GM23338 (cell line): ENCODE measurements around the gene TGIF2. TPM values are rescaled to one million over a fixed set of nuclear protein-coding genes. Genes with fewer than 3 reads are reported as not detected.

Experiments used
- ATAC-seq: fragments of 200-7000 bp; cut with Tn5 transposase; 3 replicates; pipeline ENCODE4 v1.9.1; 2020
- DNase-seq: peaks from one replicate; pipeline ENCODE4 v3.0.0-alpha.2; 2015; ENCODE audit warnings: low spot score
- H2AFZ ChIP-seq: fragments of 200-600 bp; sonication (generic); 2 replicates; pipeline ENCODE4 v1.8.0; 2016; ENCODE audit warnings: antibody characterized with exemption, mild to moderate bottlenecking, moderate library complexity
- H3F3A ChIP-seq: fragments of 200-600 bp; sonication (generic); replicated peaks from 2 replicates; pipeline ENCODE4 v1.8.0; 2017; ENCODE audit warnings: antibody characterized with exemption, mixed run types, low read depth
- H3K27ac ChIP-seq: fragments of 200-600 bp; sonication (generic); 2 replicates; pipeline ENCODE4 v1.6.1; 2016; ENCODE audit warnings: low read depth
- H3K27me3 ChIP-seq: fragments of 200-600 bp; sonication (generic); 2 replicates; pipeline ENCODE4 v1.8.0; 2016; ENCODE audit warnings: mild to moderate bottlenecking, mixed run types, moderate library complexity; ENCODE audit not compliant: insufficient read depth
- H3K36me3 ChIP-seq: fragments of 200-600 bp; sonication (generic); 2 replicates; pipeline ENCODE4 v1.8.0; 2016; ENCODE audit warnings: mild to moderate bottlenecking; ENCODE audit not compliant: insufficient read depth
- H3K4me1 ChIP-seq: fragments of 200-600 bp; sonication (generic); 2 replicates; pipeline ENCODE4 v1.8.0; 2016; ENCODE audit warnings: mild to moderate bottlenecking, moderate library complexity; ENCODE audit not compliant: insufficient read depth
- H3K4me2 ChIP-seq: fragments of 200-600 bp; sonication (generic); 2 replicates; pipeline ENCODE4 v1.7.1; 2017; ENCODE audit warnings: mixed run types
- H3K4me3 ChIP-seq: fragments of 200-600 bp; sonication (generic); 2 replicates; pipeline ENCODE4 v1.6.1; 2016; ENCODE audit warnings: mixed run types
- H3K79me2 ChIP-seq: fragments of 200-600 bp; sonication (generic); replicated peaks from 2 replicates; pipeline ENCODE4 v1.8.0; 2017; ENCODE audit warnings: mild to moderate bottlenecking; ENCODE audit not compliant: insufficient read depth
- H3K9me2 ChIP-seq: fragments of 200-600 bp; sonication (generic); 2 replicates; pipeline ENCODE4 v1.8.0; 2017; ENCODE audit not compliant: insufficient read depth
- H4K20me1 ChIP-seq: fragments of 200-600 bp; sonication (generic); replicated peaks from 2 replicates; pipeline ENCODE4 v1.8.0; 2017; ENCODE audit warnings: mild to moderate bottlenecking; ENCODE audit not compliant: insufficient read depth
- H3K27ac Mint-ChIP-seq: 2 replicates; pipeline ENCODE4 v1.8.0; 2020; ENCODE audit warnings: inconsistent platforms, mild to moderate bottlenecking, moderate library complexity, mixed read lengths
- H3K27me3 Mint-ChIP-seq: 3 replicates; pipeline ENCODE4 v1.8.0; 2022; ENCODE audit warnings: low read depth, mild to moderate bottlenecking, moderate library complexity, mixed read lengths, inconsistent platforms; ENCODE audit not compliant: insufficient read depth, poor library complexity
- H3K36me3 Mint-ChIP-seq: 3 replicates; pipeline ENCODE4 v1.8.0; 2021; ENCODE audit warnings: low read depth, mild to moderate bottlenecking, inconsistent platforms, moderate library complexity, mixed read lengths
- H3K4me1 Mint-ChIP-seq: 3 replicates; pipeline ENCODE4 v1.8.0; 2020; ENCODE audit warnings: mild to moderate bottlenecking, inconsistent platforms, mixed read lengths
- H3K4me3 Mint-ChIP-seq: 3 replicates; pipeline ENCODE4 v1.8.0; 2021; ENCODE audit warnings: moderate library complexity, mild to moderate bottlenecking, inconsistent platforms, mixed read lengths
- H3K9me3 Mint-ChIP-seq: 3 replicates; pipeline ENCODE4 v1.8.0; 2020; ENCODE audit warnings: moderate library complexity, mild to moderate bottlenecking, inconsistent platforms, mixed read lengths
- CREB1 ChIP-seq: fragments of 250-450 bp; sonication (Bioruptor Pico); IDR thresholded peaks from 2 replicates; pipeline ENCODE4 v1.5.0; 2020; ENCODE audit warnings: low read depth, mild to moderate bottlenecking, moderate library complexity
- EZH2 ChIP-seq: fragments of 200-600 bp; sonication (generic); IDR thresholded peaks from one replicate; pipeline ENCODE4 v1.8.0; 2017; ENCODE audit warnings: antibody characterized with exemption, mild to moderate bottlenecking, low read depth; ENCODE audit not compliant: unreplicated experiment
- EZH2phosphoT487 ChIP-seq: fragments of 200-600 bp; sonication (generic); IDR thresholded peaks from one replicate; pipeline ENCODE4 v1.8.1; 2018; ENCODE audit warnings: antibody characterized with exemption; ENCODE audit not compliant: unreplicated experiment
- JUNB ChIP-seq: IDR thresholded peaks from one replicate; pipeline ENCODE4 v1.6.1; 2016; ENCODE audit warnings: antibody characterized with exemption; ENCODE audit not compliant: unreplicated experiment
- NANOG ChIP-seq: IDR thresholded peaks from 2 replicates; pipeline ENCODE4 v1.6.1; 2016; ENCODE audit warnings: antibody characterized with exemption, borderline replicate concordance
- POLR2AphosphoS5 ChIP-seq: IDR thresholded peaks from 2 replicates; pipeline ENCODE4 v1.6.1; 2016; ENCODE audit warnings: antibody characterized with exemption, low read depth
- STAT1 ChIP-seq: IDR thresholded peaks from one replicate; pipeline ENCODE4 v1.6.1; 2016; ENCODE audit warnings: antibody characterized with exemption; ENCODE audit not compliant: unreplicated experiment
- ZNF114 ChIP-seq: fragments of 250-450 bp; sonication (Bioruptor Pico); IDR thresholded peaks from 2 replicates; pipeline ENCODE4 v1.5.0; 2020; ENCODE audit warnings: mild to moderate bottlenecking, moderate library complexity
- ZNF331 ChIP-seq: fragments of 250-450 bp; sonication (Bioruptor Pico); IDR thresholded peaks from 2 replicates; pipeline ENCODE4 v1.5.0; 2020; ENCODE audit warnings: low read depth, mild to moderate bottlenecking, moderate library complexity
- polyA plus RNA-seq: library from polyadenylated mRNA; unstranded; fragments of >200 nt; fragmentation: Nextera tagmentation; extraction: Ambion mirVana; gene quantifications from 2 replicates; pipeline ENCODE4 v1.2.1, GENCODE V29; 2016
- total RNA-seq: library from RNA; depleted of rRNA; stranded (reverse); fragments of >200 nt; shearing (Covaris generic); gene quantifications from 2 replicates; pipeline ENCODE4 v1.2.3, GENCODE V29; 2014
- TF ChIP-seq, protein P1 (sequence below): fragments of 250-450 bp; sonication (Bioruptor Pico); IDR thresholded peaks from 2 replicates; pipeline ENCODE4 v1.5.0; 2020; ENCODE audit warnings: mild to moderate bottlenecking, moderate library complexity
- TF ChIP-seq, protein P2 (sequence below): IDR thresholded peaks from 2 replicates; pipeline ENCODE4 v1.6.1; 2016; ENCODE audit warnings: antibody characterized with exemption
- TF ChIP-seq, protein P3 (sequence below): IDR thresholded peaks from one replicate; pipeline ENCODE4 v1.6.1; 2018; ENCODE audit warnings: antibody characterized with exemption; ENCODE audit not compliant: unreplicated experiment
- TF ChIP-seq, protein P4 (sequence below), 2 experiments: fragments of 200-600 bp in 1 of 2; sonication (generic) in 1 of 2; conservative IDR thresholded peaks; 2 replicates each; pipeline versions ENCODE4 v1.5.1 to v1.6.1; 2016 to 2017; ENCODE audit warnings: antibody characterized with exemption in 2 of 2, low read depth in 2 of 2, mild to moderate bottlenecking in 2 of 2, moderate library complexity in 1 of 2

The TGIF2 gene
- total and polyA plus RNA-seq, 2 experiments from 2014 or later, result 47.6 to 63.2 TPM

DNA sequence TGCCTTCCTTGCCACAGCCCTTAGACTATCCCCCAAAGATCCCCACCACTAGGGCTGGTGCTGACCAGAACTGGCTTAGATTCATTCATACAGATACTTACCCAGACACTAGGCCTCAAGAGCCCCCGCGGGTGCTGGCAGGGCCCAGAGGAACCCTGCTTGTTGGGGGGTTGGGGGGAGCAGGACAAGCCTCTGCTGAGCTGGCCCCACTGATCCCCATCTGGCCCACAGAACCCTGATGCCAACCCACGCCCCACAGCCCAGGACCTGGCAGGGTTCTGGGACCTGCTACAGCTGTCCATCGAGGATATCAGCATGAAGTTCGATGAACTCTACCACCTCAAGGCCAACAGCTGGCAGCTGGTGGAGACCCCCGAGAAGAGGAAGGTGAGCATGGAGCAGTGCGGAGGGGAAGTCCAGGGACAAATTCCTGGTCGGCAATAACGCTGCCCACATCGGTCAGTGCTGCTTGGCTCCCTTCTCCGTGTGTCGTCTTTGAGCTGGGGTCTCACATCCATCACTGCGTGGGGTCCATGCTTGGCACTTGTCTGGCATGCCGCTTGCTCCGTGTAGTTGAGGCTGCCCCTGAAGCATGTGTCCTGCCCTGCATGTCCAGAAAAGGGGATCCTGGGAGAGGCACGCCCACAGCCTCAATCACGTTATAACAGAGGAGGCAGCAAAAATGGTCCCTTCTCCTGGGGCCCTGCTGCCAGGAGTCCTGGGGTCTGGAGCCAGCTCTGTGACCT, 47.6 kb upstream of the TGIF2 start:
- Histone ChIP-seq H3K4me1 (no peaks in the 10 kb centered on the region), H3K9me2 (no peaks in the 10 kb centered on the region), H3K36me3 (peaks cover 12% of the 10 kb centered on the region), H3F3A (0 out of 2 replicates have a peak, but pooled peaks cover 8% of the 10 kb centered on the region), H2AFZ (no peak overlapping the region), H3K27me3 (no peaks in the 10 kb centered on the region), H3K4me2 (no peak overlapping the region), H3K79me2 (no peaks in the 10 kb centered on the region), H3K27ac (peak overlapping the region; percentile 32; the same call in 1 of the 2 replicates), H3K4me3 (no peak overlapping the region), H4K20me1 (peaks cover 7% of the 10 kb centered on the region; the same call in 1 of the 2 replicates)
- Mint-ChIP-seq H3K4me1 (no peaks in the 10 kb centered on the region), H3K27ac (peak overlapping the region; percentile 82; the same call in 1 of the 2 replicates), H3K36me3 (peaks cover 39% of the 10 kb centered on the region), H3K27me3 (peaks cover 2% of the 10 kb centered on the region), H3K9me3 (no peaks in the 10 kb centered on the region), H3K4me3 (no peak overlapping the region)
- no peak for DNase-seq
- ATAC-seq, result no peak
- TF ChIP-seq, protein P1, sequence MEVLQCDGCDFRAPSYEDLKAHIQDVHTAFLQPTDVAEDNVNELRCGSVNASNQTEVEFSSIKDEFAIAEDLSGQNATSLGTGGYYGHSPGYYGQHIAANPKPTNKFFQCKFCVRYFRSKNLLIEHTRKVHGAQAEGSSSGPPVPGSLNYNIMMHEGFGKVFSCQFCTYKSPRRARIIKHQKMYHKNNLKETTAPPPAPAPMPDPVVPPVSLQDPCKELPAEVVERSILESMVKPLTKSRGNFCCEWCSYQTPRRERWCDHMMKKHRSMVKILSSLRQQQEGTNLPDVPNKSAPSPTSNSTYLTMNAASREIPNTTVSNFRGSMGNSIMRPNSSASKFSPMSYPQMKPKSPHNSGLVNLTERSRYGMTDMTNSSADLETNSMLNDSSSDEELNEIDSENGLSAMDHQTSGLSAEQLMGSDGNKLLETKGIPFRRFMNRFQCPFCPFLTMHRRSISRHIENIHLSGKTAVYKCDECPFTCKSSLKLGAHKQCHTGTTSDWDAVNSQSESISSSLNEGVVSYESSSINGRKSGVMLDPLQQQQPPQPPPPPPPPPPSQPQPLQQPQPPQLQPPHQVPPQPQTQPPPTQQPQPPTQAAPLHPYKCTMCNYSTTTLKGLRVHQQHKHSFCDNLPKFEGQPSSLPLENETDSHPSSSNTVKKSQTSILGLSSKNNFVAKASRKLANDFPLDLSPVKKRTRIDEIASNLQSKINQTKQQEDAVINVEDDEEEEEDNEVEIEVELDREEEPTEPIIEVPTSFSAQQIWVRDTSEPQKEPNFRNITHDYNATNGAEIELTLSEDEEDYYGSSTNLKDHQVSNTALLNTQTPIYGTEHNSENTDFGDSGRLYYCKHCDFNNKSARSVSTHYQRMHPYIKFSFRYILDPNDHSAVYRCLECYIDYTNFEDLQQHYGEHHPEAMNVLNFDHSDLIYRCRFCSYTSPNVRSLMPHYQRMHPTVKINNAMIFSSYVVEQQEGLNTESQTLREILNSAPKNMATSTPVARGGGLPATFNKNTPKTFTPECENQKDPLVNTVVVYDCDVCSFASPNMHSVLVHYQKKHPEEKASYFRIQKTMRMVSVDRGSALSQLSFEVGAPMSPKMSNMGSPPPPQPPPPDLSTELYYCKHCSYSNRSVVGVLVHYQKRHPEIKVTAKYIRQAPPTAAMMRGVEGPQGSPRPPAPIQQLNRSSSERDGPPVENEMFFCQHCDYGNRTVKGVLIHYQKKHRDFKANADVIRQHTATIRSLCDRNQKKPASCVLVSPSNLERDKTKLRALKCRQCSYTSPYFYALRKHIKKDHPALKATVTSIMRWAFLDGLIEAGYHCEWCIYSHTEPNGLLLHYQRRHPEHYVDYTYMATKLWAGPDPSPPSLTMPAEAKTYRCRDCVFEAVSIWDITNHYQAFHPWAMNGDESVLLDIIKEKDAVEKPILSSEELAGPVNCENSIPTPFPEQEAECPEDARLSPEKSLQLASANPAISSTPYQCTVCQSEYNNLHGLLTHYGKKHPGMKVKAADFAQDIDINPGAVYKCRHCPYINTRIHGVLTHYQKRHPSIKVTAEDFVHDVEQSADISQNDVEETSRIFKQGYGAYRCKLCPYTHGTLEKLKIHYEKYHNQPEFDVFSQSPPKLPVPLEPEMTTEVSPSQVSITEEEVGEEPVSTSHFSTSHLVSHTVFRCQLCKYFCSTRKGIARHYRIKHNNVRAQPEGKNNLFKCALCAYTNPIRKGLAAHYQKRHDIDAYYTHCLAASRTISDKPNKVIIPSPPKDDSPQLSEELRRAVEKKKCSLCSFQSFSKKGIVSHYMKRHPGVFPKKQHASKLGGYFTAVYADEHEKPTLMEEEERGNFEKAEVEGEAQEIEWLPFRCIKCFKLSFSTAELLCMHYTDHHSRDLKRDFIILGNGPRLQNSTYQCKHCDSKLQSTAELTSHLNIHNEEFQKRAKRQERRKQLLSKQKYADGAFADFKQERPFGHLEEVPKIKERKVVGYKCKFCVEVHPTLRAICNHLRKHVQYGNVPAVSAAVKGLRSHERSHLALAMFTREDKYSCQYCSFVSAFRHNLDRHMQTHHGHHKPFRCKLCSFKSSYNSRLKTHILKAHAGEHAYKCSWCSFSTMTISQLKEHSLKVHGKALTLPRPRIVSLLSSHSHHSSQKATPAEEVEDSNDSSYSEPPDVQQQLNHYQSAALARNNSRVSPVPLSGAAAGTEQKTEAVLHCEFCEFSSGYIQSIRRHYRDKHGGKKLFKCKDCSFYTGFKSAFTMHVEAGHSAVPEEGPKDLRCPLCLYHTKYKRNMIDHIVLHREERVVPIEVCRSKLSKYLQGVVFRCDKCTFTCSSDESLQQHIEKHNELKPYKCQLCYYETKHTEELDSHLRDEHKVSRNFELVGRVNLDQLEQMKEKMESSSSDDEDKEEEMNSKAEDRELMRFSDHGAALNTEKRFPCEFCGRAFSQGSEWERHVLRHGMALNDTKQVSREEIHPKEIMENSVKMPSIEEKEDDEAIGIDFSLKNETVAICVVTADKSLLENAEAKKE, result no peak
- TF ChIP-seq POLR2AphosphoS5, result no peak
- TF ChIP-seq NANOG, result no peak
- TF ChIP-seq STAT1, result no peak
- no peak for TF ChIP-seq EZH2
- TF ChIP-seq, protein P2, sequence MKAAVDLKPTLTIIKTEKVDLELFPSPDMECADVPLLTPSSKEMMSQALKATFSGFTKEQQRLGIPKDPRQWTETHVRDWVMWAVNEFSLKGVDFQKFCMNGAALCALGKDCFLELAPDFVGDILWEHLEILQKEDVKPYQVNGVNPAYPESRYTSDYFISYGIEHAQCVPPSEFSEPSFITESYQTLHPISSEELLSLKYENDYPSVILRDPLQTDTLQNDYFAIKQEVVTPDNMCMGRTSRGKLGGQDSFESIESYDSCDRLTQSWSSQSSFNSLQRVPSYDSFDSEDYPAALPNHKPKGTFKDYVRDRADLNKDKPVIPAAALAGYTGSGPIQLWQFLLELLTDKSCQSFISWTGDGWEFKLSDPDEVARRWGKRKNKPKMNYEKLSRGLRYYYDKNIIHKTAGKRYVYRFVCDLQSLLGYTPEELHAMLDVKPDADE, result no peak
- no peak for TF ChIP-seq ZNF114
- TF ChIP-seq JUNB, result no peak
- no peak for TF ChIP-seq CREB1
- TF ChIP-seq, protein P3, sequence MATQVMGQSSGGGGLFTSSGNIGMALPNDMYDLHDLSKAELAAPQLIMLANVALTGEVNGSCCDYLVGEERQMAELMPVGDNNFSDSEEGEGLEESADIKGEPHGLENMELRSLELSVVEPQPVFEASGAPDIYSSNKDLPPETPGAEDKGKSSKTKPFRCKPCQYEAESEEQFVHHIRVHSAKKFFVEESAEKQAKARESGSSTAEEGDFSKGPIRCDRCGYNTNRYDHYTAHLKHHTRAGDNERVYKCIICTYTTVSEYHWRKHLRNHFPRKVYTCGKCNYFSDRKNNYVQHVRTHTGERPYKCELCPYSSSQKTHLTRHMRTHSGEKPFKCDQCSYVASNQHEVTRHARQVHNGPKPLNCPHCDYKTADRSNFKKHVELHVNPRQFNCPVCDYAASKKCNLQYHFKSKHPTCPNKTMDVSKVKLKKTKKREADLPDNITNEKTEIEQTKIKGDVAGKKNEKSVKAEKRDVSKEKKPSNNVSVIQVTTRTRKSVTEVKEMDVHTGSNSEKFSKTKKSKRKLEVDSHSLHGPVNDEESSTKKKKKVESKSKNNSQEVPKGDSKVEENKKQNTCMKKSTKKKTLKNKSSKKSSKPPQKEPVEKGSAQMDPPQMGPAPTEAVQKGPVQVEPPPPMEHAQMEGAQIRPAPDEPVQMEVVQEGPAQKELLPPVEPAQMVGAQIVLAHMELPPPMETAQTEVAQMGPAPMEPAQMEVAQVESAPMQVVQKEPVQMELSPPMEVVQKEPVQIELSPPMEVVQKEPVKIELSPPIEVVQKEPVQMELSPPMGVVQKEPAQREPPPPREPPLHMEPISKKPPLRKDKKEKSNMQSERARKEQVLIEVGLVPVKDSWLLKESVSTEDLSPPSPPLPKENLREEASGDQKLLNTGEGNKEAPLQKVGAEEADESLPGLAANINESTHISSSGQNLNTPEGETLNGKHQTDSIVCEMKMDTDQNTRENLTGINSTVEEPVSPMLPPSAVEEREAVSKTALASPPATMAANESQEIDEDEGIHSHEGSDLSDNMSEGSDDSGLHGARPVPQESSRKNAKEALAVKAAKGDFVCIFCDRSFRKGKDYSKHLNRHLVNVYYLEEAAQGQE, result no peak
- no peak for TF ChIP-seq ZNF331
- TF ChIP-seq EZH2phosphoT487, result no peak
- TF ChIP-seq, protein P4, sequence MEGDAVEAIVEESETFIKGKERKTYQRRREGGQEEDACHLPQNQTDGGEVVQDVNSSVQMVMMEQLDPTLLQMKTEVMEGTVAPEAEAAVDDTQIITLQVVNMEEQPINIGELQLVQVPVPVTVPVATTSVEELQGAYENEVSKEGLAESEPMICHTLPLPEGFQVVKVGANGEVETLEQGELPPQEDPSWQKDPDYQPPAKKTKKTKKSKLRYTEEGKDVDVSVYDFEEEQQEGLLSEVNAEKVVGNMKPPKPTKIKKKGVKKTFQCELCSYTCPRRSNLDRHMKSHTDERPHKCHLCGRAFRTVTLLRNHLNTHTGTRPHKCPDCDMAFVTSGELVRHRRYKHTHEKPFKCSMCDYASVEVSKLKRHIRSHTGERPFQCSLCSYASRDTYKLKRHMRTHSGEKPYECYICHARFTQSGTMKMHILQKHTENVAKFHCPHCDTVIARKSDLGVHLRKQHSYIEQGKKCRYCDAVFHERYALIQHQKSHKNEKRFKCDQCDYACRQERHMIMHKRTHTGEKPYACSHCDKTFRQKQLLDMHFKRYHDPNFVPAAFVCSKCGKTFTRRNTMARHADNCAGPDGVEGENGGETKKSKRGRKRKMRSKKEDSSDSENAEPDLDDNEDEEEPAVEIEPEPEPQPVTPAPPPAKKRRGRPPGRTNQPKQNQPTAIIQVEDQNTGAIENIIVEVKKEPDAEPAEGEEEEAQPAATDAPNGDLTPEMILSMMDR (conservative IDR thresholded peaks at IDR 0.05; ENCODE audit: low read depth in 2 of 2), result no peak
